Fibroblast of peridontal ligament (primary cell): ENCODE measurements around the gene GPR18.

Experiments used
- DNase-seq: peaks from one replicate; pipeline ENCODE4 v3.0.0-alpha.2; 2010; ENCODE audit errors: extremely low read depth

GPR18 gene

DNA sequence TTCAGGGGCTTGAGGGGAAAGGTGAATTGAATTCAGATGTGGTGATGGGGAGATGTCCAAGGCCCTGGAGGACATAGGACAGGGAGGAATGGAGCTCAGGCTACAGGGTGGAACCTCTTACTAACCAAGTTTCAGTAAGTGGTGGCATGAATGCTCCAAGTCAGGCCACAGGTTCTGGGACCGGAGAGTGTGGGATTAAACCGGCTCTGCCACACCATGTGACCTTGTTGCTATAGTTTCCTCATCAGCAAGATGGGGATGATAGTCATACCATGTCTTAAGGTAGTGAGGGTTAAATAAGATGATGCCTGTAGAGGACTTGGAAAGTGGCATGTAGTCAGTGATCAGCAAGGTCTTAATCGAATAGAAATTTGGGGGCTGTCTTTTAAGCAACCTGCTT is 32.7 kb upstream of the GPR18 start:
- DNase-seq: no peak

DNA sequence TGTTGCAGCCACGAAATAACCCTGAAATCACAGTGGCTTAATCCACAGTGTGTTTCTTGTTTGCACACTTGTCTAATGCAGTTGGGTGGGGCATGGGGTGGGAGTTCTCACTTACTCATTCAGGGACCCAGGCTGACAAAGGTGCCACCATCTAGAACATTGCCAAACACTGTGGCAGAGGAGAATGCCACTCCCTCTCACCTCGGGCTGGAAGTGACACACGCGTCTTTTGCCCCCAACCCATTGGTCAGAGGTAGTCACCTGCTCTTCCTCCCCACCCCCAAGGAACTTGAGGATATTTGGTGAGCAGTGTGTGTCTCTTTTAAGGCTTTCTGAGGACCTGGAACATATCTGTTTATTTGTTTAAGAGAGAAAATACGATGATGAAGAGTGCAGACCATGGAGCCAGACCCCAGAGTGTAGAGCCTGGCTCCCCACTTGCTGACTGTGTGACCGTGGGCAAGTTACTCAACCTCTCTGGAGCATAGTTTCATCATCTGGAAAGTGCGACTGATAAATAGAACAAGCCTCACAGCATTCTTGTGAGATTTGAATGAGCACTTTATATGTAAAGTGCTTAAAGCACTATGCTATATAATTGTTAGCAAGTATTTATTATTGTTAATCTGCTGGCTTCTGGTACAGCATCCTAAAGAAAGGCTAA is 31.6 kb upstream of the GPR18 start:
- no peak for DNase-seq

DNA sequence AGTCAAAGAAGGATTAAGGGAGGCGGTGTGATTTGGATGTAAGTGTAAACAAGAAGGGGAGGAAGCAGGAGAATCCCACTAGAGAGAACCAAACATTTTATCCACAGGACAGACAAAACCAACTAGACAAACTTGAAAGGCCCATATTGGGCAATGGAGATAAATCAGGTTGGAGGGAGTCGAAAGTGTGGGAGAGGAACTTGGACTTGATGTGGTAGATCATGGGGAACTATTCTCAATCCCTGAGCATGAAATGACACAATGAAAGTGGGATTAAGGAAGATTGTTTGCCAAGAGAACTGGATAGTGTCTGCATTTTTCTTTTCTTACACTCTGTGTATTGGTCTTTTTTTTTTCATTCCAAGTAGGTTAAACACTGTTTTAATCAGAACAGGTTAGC is 31.1 kb upstream of the GPR18 start:
- no peak for DNase-seq

DNA sequence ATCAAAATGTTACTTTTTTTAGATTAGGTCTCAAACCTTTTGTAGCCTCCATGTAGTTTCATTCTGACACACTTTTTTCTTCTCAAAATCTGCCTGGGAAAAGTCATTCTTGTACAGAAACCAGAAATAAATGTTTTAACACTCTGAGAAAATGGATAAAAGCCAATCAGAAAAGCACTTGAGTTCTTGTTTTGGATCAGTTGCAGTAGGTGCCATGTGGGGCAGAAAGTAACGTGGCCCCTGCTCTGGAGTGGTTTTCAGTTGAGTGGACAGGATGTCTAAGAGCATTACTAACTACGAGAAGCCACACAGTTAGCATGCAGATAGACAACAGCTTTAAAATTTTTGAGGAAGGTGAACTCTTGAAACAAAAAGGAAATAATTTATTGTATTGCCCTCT is 29.9 kb upstream of the GPR18 start:
- no peak for DNase-seq

DNA sequence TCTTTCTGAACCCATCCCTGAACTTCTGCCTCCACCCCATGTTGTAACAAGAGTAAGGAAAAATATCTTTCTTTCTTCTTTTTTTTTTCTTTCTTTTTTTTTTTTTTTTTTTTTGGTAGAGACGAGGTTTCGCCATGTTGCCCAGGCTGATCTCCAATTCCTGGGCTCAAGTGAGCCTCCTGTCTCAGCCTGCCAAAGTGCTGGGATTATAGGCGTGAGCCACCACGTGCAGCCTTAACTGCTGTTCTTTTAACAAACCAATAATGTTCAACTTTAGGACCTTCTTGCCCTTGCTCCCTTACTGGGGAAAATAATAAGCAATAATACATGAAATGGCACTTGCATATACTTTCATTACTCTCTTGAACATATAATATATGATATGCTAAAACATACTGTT is 29.4 kb upstream of the GPR18 start:
- DNase-seq: no peak

DNA sequence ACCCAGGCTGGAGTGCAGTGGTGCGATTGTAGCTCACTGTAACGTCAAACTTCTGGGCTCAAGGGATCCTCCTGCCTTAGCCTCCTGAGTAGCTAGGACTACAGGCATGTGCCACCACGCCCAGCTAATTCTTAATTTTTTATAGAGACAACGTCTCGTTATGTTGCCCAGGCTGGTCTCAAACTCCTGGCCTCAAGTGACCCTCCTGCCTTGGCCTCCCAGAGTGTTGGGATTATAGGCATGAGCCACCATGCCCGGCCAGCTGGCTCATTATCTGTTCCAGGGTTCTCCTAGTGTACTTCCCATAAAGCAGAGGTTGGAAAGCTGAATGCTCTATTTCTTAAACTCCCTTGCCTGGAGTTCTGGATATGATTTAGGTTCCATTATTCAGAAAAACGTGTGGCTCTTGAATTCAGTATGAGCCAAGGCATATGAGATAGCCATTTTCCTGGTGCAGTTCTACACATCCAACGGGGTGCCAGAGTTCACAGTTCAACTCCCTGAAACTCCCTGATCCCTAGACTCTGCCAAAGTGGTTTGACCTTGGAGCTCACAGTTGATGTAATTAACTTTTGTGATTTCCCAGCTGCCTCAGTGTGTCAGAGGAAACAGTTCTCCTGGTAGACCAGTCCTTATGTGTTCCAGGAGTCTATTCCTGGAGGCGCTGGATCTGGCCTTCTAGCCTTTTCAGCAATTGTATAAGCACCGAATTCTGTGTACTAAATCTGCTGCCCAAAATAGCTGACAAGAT is 27.4 kb upstream of the GPR18 start:
- no peak for DNase-seq

DNA sequence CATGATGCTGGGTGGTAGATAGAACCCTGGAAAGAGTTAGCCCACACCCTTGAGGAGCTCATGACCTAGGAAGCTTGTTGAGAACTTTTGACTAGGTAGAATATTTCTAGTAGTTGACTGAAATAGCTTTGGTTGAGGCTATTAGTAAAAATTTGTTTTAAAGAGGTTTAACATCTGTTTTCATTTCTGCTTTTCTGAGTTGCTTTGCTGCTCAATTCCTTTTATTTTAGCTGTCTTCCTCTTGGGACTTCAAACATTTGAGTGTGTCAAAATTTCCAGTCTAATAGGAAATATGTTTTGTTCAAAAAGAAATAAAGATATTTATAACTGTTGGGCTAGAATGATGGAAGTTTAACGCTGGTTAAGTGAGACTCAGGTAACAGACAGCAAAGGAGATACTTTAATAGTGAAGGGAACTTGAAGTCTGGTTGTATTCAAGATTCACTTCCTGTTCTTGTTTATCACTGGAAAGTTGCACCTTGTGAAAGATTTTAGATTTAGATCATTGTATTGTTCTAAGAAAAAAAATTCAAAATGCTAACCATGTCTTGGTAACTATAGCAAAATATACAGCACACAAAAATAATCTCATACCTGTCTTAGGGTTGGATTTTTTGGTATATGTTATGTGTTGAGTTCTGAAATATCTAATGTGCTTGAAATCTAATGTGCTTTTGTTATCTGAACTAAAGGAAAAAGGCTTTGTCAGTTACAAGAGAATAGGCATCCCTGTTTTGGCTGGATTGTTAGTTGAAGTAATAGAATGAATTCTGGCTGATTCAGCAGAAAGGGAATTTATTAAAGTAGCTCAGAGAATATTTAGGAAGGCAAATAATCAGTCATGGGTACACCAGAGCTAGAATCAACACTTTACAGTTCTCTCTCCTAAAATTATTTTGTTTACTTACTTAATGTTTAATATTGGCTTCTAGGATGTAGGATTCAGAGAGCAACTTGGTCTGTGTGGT is 24.4 kb upstream of the GPR18 start:
- peak; percentile 77 for DNase-seq

DNA sequence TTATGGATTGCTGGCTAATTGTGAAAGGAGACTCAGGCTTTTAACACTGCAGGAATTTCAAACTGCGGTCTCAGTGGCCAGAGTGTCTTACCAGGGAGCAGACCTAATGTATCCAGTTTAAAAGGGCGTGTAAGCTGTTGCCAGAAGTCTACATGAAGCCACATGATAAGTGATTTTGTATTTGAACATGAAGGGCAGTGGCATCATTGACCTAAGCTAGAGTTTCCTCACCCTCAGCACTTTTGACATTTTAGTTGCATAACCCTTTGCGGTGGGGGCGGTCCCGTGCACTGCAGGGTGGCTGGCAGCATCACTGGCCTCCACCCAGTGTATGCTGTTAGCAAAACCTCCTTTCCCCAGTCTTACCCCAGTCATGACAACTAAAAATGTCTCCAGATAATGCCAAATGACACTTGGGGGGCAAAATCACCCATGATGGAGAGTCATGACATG is 23.7 kb upstream of the GPR18 start:
- DNase-seq: peak; percentile 37

DNA sequence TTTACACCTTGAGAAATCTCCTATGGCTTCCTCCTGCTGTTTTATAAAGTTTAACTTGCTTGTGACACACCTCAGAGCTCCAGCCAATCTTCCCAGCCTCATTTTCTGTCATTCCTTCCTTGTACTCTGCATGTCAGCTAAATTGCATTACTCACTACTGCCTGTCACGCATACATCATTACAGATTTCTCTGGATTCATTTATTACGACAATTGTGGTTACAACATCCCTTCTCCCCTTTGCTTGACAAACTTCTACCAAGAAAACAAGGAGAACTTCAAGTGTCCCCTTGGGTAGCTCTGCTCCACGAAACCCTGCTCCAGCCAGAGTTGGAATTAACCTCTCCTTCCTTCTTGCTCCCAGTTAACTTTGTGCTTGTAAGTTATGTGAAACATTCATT is 22.0 kb upstream of the GPR18 start:
- DNase-seq: peak; percentile 73

DNA sequence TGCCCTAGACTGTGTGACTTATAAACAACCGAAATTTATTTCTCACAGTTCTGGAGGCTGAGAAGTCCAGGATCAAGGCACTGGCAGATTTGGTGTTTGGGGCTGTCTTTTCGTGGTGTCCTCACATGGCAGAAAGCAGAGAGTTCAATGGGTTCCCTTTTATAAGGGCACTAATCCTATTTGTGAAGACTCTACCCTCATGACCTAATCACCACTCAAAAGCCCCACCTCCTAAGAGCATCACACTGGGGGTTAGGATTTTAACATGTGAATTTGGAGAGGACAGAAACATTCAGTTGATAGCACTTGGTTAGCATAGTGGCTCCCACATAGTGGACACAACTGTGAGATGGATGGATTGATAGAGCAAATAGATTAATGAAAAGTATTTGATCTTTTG is 21.5 kb upstream of the GPR18 start:
- no peak for DNase-seq

DNA sequence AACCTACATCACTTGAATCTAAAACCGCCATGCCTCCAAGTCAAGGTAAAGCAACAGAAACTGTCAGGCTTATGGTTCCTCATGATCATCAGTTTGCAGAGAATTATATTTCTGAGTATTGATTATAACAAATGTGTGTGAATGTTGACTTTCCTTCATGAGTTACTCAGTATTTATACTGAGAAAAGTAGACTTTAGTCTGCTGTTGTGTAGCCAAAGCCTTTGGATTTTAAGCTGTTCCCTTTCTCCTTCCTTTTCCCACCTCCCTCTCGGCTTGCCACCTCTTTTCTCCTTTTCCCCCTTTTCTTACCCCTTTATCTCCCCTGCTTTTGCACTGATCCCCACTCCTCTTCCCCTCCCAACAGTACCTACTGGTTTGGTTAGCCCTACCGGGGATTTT is 20.7 kb upstream of the GPR18 start:
- no peak for DNase-seq

DNA sequence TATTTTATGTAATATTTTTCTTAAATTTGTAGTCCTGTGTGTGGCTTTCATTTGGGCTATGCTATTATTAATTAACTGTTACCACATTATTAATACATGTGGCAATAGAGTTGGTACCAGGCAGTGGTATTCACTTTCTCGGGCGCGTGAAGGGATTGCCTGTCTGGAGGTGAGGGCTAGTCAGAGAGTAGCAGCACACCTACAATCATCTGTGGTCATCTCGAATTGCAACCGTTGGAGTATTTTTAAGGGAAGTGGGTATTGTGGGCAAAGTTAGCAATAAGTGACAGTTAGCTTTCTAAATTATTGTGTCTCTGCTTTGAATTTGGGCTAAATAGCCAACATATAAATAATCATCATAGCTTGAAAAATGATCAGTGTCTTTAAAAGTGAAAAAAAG is 20.0 kb upstream of the GPR18 start:
- no peak for DNase-seq

DNA sequence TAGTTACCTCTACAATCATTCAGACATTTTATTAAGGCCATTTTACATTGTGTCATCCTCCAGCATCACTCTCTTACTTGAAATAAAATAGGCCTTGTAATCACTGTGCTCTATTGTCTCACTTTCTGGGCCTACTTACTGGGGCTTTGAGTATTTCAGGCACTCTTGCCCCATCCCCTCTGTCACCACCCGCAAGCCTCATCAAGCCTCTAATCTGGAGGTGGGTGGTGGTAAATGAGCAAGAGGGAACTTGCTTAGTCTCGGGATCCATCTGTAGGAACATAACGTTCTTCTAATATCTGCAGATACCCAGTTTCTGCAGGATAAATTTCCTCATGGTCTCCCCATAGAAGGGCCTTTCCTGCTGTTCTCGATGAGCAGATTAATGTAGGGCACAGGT is 19.4 kb upstream of the GPR18 start:
- no peak for DNase-seq

DNA sequence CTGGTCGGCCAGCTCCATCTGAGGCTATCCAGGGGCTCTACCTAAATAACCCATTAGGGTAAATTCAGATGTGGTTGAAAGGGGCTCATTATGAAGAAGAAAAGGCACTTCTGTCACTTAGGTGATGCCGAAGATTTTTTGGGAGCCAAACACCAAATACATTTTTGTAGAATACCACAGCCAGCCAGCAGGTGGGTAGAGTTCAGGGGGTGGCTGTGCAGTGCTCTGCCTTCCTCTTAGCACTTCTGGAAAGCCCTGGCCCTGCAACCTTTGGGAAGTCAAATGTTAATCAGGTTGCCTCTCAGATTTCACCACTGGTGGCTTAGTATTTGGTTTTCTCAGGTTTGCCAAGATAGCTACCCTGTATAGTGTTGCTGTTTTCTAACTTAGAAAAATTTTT is 18.5 kb upstream of the GPR18 start:
- DNase-seq: no peak

DNA sequence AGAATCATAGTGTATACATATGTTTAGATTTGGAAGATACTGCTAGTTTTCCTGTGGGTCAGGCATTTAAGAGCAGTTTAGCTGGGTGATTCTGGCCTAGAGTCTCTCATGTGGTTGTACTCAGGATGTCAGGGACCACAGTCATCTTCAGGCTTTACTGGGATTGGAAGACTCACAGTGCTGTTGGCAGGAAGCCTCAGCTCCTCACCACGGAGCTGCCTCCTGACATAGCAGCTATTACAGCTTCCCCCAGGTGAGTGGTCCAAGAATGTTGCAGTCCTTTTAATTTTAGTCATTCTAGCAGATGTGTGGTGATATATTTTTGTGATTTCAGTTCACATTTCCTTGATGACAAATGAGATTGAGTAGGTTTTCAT is 16.9 kb upstream of the GPR18 start:
- peak; percentile 56 for DNase-seq

DNA sequence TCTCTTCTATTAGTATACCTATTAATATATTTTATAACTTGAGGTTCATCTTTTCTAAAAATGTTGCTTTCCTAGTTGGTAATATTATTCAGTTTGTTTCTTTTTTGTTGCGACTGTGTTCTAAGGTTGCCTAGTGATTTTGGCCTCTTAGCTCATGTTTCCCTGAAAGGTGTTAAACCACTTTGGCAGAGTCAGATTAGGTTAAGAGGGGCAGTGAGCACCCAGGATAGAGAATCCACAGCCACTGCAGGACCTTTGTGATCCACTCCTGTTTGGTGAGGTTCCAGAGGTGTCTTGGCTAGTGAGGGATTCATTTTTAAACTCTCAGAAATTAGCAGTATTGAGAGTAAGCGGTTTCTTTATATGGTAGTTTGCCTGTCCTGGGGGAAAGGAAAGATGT is 14.9 kb upstream of the GPR18 start:
- DNase-seq: no peak

DNA sequence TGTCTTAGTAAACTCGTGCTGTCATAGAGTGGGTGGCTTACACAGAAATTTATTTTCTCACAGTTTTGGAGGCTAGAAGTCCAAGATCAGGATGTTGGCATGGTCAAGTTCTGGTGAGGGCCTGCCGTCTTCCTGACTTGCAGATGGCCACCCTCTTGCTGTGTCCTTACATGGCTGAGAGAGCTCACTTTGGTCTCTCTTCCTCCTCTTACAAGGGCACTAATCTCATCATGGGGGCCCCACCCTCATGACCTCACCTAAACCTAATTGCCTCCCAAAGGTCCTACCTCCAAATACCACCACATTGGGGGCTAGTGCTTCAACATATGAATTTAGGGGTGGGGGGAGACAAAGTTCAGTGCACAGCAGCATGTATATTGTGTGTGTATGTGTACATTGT is 14.3 kb upstream of the GPR18 start:
- DNase-seq: no peak

DNA sequence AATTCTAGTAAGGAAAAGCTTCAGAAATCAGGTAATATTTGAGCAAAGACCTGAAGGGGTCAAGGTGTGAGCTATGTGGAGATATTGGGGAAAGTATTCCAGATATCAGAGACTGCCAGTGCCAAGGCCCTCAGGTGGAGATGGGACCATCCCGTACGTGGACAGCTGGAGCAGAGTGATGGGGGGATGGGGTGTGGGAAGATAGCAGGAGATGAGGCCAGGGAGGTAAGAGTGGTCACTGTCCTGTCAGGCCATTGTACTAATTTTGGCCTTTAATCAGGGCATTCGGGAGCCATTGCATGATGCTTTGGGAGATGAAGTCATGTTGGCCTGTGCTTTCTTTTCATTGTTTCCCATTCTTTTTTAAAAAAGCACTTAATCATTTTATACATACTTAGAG is 13.1 kb upstream of the GPR18 start:
- no peak for DNase-seq

DNA sequence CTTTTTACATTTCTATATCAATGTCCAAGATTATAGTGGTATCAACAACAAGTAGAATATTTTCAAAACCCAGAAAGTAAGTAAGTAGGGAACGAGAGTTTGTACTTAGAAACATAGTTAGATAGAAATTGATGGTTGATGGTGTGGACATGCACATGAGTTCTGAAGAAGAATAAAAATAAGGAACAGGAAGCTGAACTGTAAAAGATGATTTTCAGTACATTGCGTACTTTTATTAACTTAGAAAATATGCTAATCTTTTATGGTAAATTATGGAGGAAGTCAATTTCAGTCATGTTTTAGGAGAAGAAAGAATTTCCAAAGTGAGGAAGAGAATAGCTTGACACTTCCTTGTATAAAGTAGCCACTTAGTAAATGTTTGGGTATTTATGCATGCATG is 12.3 kb upstream of the GPR18 start:
- DNase-seq: no peak

DNA sequence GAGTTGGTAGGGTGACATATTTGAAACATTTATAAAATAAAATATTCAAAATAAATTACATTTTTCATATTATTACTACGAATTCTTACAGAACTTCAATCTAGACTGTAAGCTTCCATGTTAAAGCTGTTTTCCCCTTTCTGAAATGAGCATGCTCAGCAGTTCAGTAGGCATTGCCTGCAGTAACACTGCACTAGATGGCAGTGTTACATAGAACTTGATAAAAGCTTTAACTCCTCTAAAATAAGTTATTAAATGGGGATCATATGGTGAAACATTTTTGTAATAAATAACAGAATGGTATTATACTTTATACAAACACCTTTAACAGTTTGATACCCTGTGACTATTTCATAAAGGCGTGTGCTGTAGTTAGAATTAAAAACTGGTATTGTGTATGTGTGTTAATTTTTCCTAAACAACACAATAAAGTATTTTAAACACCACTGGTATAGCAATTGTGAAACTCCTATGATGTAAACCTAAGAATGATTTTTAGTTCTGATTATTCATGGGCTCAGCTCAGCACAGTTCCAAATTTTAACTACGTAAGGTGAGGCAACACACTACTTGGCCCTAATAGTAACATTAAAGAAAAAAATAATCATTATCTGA is 11.6 kb upstream of the GPR18 start:
- DNase-seq: peak; percentile 82

DNA sequence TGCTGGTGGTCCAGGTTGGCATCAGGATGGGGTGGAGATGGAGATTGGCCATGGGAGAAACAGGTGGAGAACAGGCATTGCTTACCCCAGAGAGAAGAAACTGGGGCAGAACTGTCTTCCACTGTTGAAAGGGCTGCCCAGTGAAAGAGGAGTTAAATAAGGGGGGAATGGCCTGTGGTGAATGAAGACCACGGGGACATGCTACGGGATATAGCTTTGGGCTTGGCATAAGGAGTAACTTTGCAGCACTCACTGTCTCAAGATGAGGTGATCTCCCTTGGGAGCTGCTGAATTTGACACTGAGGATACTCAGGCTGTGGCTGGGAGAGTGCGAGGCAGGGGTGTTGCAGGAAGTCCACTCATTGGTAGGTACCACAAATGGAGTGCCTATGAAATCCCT is 10.6 kb upstream of the GPR18 start:
- no peak for DNase-seq

DNA sequence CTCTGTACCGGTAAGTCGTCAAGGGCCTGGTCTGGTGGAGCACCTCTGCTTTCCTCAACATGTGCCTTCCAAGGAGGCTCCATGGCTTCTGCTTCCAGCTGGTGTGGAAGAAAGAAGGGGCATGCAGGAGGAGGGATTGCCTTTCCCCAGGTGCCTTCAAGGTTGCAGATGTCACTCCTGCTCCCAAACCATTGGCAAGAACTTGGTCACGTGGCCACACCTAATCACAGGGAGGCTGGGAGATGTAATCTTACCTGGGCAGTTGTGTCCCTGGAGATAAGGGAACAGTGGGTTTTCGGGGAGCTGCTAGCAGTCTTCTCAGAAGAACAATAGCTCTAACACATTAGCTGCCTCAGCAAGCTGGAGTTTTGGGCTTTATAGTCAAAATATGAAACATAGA is 9.7 kb upstream of the GPR18 start:
- no peak for DNase-seq
